ENCODE measurements around the gene CLCF1. TPM values are rescaled to one million over a fixed set of nuclear protein-coding genes. Genes with fewer than 3 reads are reported as not detected.
A peak's percentile ranks its signal among the peaks of the same experiment; 100 is the strongest.

Gene CLCF1
- total and polyA plus RNA-seq, 2 of the 13 experiments (the other 11 are each of a cell fraction or from before 2014, with no cell fraction given): 0.49 to 0.78 TPM

GRCh38 chr11:67353317-67354074 is 19.9 kb downstream of the CLCF1 start, which contains the start of gene POLD4 (continued):
- TF ChIP-seq SRY (CRISPR knock-in tag; IDR thresholded peaks at IDR 0.05) (peak; percentile 84; the same call in 1 of the 2 replicates), ZBTB42 (CRISPR knock-in tag; IDR thresholded peaks at IDR 0.05) (no peak), ZNF597 (CRISPR knock-in tag; IDR thresholded peaks at IDR 0.05) (no peak), MED1 (CRISPR knock-in tag; IDR thresholded peaks at IDR 0.05) (peak; percentile 36; the same call in 1 of the 2 replicates), SP4 (CRISPR knock-in tag; IDR thresholded peaks at IDR 0.05) (peak; percentile 84), ZFP41 (CRISPR knock-in tag; IDR thresholded peaks at IDR 0.05; ENCODE audit: borderline replicate concordance) (no peak), TAF1 (CRISPR knock-in tag; IDR thresholded peaks at IDR 0.05) (peak; percentile 77), RAD51 (IDR thresholded peaks at IDR 0.05; ENCODE audit: borderline replicate concordance) (no peak), ZNF446 (CRISPR knock-in tag; IDR thresholded peaks at IDR 0.05) (no peak), HOXA9 (CRISPR knock-in tag; IDR thresholded peaks at IDR 0.05; ENCODE audit: borderline replicate concordance) (no peak), PPARG (CRISPR knock-in tag; conservative IDR thresholded peaks at IDR 0.05) (no peak), CREM (IDR thresholded peaks at IDR 0.05) (peak; percentile 47; the same call in 1 of the 2 replicates), CREM (CRISPR knock-in tag; IDR thresholded peaks at IDR 0.05) (no peak), ELF1 (CRISPR knock-in tag; IDR thresholded peaks at IDR 0.05) (peak; percentile 77), ZNF781 (CRISPR knock-in tag; IDR thresholded peaks at IDR 0.05; ENCODE audit: borderline replicate concordance, not compliant biosample characterization) (no peak), ZNF780A (CRISPR knock-in tag; IDR thresholded peaks at IDR 0.05) (no peak), NFE2L1 (CRISPR knock-in tag; IDR thresholded peaks at IDR 0.05; ENCODE audit: borderline replicate concordance) (no peak), ARID3A (IDR thresholded peaks at IDR 0.05; ENCODE audit: low read depth, low read length) (no peak), ONECUT2 (CRISPR knock-in tag; IDR thresholded peaks at IDR 0.05) (no peak), PCBP1 (IDR thresholded peaks at IDR 0.05; ENCODE audit: borderline replicate concordance, low read depth, low read length) (no peak)
- TF ChIP-seq, protein P1, sequence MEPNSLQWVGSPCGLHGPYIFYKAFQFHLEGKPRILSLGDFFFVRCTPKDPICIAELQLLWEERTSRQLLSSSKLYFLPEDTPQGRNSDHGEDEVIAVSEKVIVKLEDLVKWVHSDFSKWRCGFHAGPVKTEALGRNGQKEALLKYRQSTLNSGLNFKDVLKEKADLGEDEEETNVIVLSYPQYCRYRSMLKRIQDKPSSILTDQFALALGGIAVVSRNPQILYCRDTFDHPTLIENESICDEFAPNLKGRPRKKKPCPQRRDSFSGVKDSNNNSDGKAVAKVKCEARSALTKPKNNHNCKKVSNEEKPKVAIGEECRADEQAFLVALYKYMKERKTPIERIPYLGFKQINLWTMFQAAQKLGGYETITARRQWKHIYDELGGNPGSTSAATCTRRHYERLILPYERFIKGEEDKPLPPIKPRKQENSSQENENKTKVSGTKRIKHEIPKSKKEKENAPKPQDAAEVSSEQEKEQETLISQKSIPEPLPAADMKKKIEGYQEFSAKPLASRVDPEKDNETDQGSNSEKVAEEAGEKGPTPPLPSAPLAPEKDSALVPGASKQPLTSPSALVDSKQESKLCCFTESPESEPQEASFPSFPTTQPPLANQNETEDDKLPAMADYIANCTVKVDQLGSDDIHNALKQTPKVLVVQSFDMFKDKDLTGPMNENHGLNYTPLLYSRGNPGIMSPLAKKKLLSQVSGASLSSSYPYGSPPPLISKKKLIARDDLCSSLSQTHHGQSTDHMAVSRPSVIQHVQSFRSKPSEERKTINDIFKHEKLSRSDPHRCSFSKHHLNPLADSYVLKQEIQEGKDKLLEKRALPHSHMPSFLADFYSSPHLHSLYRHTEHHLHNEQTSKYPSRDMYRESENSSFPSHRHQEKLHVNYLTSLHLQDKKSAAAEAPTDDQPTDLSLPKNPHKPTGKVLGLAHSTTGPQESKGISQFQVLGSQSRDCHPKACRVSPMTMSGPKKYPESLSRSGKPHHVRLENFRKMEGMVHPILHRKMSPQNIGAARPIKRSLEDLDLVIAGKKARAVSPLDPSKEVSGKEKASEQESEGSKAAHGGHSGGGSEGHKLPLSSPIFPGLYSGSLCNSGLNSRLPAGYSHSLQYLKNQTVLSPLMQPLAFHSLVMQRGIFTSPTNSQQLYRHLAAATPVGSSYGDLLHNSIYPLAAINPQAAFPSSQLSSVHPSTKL (CRISPR knock-in tag; IDR thresholded peaks at IDR 0.05): no peak; the same call in 1 of the 2 replicates
- TF ChIP-seq, protein P2, sequence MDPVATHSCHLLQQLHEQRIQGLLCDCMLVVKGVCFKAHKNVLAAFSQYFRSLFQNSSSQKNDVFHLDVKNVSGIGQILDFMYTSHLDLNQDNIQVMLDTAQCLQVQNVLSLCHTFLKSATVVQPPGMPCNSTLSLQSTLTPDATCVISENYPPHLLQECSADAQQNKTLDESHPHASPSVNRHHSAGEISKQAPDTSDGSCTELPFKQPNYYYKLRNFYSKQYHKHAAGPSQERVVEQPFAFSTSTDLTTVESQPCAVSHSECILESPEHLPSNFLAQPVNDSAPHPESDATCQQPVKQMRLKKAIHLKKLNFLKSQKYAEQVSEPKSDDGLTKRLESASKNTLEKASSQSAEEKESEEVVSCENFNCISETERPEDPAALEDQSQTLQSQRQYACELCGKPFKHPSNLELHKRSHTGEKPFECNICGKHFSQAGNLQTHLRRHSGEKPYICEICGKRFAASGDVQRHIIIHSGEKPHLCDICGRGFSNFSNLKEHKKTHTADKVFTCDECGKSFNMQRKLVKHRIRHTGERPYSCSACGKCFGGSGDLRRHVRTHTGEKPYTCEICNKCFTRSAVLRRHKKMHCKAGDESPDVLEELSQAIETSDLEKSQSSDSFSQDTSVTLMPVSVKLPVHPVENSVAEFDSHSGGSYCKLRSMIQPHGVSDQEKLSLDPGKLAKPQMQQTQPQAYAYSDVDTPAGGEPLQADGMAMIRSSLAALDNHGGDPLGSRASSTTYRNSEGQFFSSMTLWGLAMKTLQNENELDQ (CRISPR knock-in tag; IDR thresholded peaks at IDR 0.05; ENCODE audit: borderline replicate concordance): no peak

Measured in HepG2 (cell line).